Coronary artery (tissue), 2 donors: ENCODE results near the gene FUZ.

Experiments used
- DNase-seq: peaks from one replicate; pipeline ENCODE4 v3.0.0-alpha.2; 2017; ENCODE audit warnings: low spot score
- H3K27ac ChIP-seq, 2 donors: fragments of 200-600 bp; sonication (generic); one replicate each; pipeline ENCODE4 v1.5.1; 2016 to 2019
- H3K4me3 ChIP-seq: fragments of 200-600 bp; sonication (generic); 2 replicates; pipeline ENCODE4 v1.5.1; 2016; ENCODE audit warnings: mild to moderate bottlenecking, moderate library complexity
- TF ChIP-seq, protein P1 (sequence below): fragments of 200-600 bp; sonication (generic); IDR thresholded peaks from one replicate; pipeline ENCODE4 v1.5.1; 2019; ENCODE audit warnings: antibody characterized with exemption

The FUZ gene

DNA sequence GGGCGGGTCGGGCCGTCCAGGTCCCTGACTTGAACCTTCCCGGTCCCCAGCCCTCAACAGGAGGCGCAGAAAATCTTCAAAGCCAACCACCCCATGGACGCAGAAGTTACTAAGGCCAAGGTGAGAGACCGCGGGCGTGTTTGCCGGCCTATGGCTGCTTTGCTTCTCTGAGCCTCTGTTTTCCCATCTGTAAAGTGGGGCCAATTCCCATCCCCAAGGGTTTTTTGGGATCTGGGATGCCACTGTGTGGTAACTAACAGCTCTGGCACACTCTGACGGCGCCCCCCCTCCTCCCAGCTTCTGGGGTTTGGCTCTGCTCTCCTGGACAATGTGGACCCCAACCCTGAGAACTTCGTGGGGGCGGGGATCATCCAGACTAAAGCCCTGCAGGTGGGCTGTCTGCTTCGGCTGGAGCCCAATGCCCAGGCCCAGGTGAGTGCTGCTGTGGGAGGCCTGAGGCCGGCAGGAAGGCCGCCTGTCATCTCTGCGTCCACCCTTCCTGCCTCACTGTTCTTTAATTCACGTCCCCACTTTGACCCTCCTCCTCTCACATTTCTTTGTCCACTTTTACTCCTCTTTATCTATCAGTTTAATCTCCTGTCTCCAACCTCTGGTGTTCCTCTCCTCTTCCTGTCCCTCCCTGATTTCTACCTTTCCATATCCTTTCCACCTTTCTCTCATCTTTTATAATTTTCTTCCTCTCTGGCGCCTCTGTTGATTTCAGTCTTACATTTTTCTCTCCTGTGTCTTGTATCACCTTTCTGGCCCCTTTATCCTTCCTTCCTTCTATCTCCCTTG, 7.1 kb downstream of the FUZ start:
- no peak for DNase-seq
- Histone ChIP-seq H3K4me3 (no peak overlapping the region), H3K27ac (no peak overlapping the region)
- TF ChIP-seq, protein P1, sequence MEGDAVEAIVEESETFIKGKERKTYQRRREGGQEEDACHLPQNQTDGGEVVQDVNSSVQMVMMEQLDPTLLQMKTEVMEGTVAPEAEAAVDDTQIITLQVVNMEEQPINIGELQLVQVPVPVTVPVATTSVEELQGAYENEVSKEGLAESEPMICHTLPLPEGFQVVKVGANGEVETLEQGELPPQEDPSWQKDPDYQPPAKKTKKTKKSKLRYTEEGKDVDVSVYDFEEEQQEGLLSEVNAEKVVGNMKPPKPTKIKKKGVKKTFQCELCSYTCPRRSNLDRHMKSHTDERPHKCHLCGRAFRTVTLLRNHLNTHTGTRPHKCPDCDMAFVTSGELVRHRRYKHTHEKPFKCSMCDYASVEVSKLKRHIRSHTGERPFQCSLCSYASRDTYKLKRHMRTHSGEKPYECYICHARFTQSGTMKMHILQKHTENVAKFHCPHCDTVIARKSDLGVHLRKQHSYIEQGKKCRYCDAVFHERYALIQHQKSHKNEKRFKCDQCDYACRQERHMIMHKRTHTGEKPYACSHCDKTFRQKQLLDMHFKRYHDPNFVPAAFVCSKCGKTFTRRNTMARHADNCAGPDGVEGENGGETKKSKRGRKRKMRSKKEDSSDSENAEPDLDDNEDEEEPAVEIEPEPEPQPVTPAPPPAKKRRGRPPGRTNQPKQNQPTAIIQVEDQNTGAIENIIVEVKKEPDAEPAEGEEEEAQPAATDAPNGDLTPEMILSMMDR, result no peak

DNA sequence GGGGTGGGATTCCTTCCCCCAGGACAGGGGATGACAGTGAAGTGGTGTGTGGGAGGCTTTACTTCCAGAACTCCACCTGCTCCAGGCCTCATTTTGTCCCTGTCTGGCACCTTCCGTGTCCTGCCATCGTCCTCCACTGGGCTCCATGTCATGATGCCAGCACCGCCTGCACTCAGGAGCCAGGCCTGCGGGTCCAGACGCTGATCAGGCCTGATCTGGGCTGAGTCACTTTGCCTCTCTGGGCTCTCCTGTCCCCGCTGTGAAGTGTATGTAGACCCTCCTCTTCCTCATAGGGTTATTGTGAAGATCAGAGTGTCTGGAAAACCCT, 9.6 kb downstream of the FUZ start:
- no peak overlapping the region for H3K4me3 ChIP-seq
- DNase-seq, result no peak
- H3K27ac ChIP-seq, result no peak overlapping the region
- TF ChIP-seq, protein P1, result no peak

DNA sequence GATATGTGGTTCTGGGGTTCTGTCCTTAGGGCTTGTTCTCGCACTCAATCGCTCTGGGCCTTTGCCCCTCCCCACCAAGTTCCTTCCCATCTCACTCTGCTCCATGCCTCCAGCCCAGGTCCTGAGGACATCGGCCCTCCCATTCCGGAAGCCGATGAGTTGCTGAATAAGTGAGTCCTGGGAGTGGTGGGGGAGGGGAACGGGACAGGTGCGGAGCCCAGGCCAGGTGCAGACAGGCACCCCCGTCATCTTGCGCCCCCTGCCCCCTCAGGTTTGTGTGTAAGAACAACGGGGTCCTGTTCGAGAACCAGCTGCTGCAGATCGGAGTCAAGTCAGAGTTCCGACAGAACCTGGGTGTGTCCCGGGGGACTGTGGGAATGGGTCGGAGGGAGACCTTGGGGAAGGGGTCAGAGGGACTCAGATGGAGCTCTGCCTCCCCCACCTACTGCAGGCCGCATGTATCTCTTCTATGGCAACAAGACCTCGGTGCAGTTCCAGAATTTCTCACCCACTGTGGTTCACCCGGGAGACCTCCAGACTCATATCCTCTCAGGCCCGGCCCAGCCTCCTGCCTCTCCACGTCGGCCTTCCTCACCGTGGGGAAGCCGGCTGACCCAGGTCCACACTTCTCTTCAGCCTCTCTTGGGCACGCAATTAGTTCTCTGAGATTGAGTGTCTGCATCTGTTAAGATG, 10.1 kb downstream of the FUZ start:
- TF ChIP-seq, protein P1, result no peak
- no peak for DNase-seq
- Histone ChIP-seq H3K27ac (peak overlapping the region in 1 of 2 donors; percentile 71), H3K4me3 (no peak overlapping the region)

DNA sequence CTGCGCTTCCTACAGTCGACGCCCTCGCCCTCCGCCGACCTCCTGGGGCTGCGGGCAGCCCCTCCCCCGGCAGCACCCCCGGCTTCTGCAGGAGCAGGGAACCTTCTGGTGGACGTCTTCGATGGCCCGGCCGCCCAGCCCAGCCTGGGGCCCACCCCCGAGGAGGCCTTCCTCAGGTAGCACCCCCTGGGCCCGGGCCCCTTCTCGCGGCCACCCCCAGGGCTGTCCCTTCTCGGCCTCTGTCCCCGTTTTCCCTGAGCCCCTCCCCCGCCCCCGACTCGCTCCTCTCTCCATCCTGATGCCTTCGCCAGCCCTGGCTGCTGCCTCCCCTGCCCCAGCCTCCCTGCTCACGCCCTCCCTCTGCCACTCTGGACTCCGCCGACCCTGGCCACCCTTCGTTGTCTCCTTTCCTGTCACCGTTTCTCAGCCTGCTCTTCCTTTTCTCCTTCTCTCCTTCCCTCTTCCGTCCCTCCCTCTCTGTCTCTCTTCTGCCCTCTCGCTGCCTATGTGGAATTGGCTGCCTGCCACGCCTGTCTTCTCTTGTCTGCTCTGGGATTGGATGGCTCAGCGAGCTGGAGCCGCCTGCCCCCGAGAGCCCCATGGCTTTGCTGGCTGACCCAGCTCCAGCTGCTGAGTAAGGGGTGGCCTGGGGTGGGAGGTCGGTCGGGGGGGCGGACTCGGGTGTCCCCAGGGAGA, 11.0 kb downstream of the FUZ start:
- Histone ChIP-seq H3K4me3 (peak overlapping the region; percentile 65), H3K27ac (peak overlapping the region in 1 of 2 donors; percentile 71)
- TF ChIP-seq, protein P1, result no peak
- DNase-seq, result peak; percentile 93

DNA sequence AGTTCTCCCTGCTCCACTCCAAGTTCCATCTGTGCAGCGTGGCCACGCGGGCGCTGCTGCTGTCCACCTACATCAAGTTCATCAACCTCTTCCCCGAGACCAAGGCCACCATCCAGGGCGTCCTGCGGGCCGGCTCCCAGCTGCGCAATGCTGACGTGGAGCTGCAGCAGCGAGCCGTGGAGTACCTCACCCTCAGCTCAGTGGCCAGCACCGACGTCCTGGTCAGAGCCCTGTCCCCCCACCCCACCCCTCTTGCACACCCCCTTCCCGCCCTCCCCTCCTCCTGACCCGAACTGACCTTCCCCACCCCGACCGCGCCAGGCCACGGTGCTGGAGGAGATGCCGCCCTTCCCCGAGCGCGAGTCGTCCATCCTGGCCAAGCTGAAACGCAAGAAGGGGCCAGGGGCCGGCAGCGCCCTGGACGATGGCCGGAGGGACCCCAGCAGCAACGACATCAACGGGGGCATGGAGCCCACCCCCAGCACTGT, 11.6 kb downstream of the FUZ start:
- Histone ChIP-seq H3K4me3 (peak overlapping the region; percentile 65), H3K27ac (peak overlapping the region in 1 of 2 donors; percentile 71)
- DNase-seq, result no peak
- TF ChIP-seq, protein P1, result no peak

DNA sequence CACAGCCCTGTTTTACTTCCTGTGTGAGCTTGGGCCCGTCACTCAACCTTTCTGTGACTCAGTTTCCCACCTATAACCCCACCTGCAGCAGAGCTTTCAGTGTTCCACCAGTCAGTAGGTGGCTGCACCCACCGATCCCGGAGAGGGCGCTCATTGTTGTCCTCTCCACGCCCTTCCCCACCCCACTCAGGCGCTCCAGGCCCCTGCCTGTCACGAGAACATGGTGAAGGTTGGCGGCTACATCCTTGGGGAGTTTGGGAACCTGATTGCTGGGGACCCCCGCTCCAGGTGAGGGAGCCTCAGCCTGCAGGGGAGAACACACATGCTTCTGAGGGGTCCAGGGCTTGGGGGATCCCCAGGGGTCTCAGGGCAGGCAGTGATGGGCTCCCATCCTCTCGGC, 12.3 kb downstream of the FUZ start:
- H3K4me3 ChIP-seq, result no peak overlapping the region
- H3K27ac ChIP-seq, result no peak overlapping the region
- no peak for DNase-seq
- TF ChIP-seq, protein P1, result no peak
